ENCODE data around the gene GCLC. TPM values are rescaled to one million over a fixed set of nuclear protein-coding genes. Genes with fewer than 3 reads are reported as not detected.

GCLC gene
- total RNA-seq, 1 experiment from 2014 or later: 33.5 TPM

DNA sequence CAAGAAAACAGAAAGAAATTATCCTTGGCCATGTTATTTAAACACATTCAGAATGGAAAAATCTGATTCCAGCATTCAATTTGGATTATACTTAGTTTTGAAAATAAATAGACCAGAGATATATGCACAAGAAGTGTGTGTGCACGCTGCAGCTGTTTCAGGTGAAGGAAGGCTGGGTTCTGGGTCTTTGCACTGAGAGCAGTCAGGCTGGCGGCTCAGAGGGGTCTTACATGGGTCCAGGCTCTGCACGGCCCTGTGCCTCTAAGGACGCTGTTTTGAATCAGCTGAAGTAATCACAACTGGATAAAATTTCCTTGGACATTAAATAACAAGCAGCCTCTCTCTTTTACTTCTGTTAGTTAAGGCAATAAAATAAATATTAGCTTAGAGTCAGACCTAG is 31.8 kb downstream of the GCLC start:
- no peak overlapping the region for H3K4me3 ChIP-seq (ENCODE audit: low read depth, low read length, poor library complexity, severe bottlenecking)
- CTCF ChIA-PET: no interaction called here
- no peak overlapping the region for H3K27ac ChIP-seq (ENCODE audit: low read depth, low read length, poor library complexity, severe bottlenecking)
- H3K36me3 ChIP-seq (ENCODE audit: insufficient read depth, low read length, poor library complexity, severe bottlenecking): peaks cover 4% of the 10 kb centered on the region
- DNase-seq (ENCODE audit: low spot score): no peak
- no TSS peak for BruUV-seq (replicated peaks)
- H3K9me3 ChIP-seq (ENCODE audit: low read depth, low read length, poor library complexity, severe bottlenecking): no peaks in the 10 kb centered on the region
- intact Hi-C loops (cut with micrococcal nuclease; ENCODE audit: unreplicated experiment): no loop called here
- H3K27me3 ChIP-seq (replicated peaks; ENCODE audit: insufficient read depth, low read depth, low read length, poor library complexity): no peaks in the 10 kb centered on the region
- H3K4me1 ChIP-seq (ENCODE audit: insufficient read depth, low read length, poor library complexity, severe bottlenecking): no peaks in the 10 kb centered on the region
- POLR2A ChIA-PET (ENCODE audit: low non-redundant PET): no interaction called here
- TF ChIP-seq EZH2 (IDR thresholded peaks at IDR 0.05; ENCODE audit: borderline replicate concordance, low read depth, low read length, poor library complexity, severe bottlenecking): no peak
- TF ChIP-seq, protein P1, sequence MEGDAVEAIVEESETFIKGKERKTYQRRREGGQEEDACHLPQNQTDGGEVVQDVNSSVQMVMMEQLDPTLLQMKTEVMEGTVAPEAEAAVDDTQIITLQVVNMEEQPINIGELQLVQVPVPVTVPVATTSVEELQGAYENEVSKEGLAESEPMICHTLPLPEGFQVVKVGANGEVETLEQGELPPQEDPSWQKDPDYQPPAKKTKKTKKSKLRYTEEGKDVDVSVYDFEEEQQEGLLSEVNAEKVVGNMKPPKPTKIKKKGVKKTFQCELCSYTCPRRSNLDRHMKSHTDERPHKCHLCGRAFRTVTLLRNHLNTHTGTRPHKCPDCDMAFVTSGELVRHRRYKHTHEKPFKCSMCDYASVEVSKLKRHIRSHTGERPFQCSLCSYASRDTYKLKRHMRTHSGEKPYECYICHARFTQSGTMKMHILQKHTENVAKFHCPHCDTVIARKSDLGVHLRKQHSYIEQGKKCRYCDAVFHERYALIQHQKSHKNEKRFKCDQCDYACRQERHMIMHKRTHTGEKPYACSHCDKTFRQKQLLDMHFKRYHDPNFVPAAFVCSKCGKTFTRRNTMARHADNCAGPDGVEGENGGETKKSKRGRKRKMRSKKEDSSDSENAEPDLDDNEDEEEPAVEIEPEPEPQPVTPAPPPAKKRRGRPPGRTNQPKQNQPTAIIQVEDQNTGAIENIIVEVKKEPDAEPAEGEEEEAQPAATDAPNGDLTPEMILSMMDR (conservative IDR thresholded peaks at IDR 0.05; ENCODE audit: low read depth, low read length): no peak

DNA sequence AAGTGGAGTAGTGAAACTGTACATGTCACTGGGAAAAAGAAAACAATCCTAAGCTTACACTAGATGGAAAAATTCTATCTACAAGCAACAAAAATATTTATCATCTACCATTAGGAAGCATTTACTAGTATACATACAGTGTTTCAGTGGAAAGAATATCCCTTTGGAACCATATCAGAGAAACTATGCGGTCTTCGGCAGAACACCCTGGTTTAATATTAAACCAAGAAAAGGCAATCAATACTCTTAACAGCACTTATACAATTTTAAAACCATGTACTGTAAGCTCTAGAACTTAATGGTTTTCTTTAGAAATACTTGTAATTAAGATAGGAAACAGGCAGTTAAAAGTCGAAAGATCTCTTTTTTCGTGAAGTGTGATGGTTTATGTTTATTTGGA is 32.3 kb downstream of the GCLC start:
- Histone ChIP-seq H3K36me3 (ENCODE audit: insufficient read depth, low read length, poor library complexity, severe bottlenecking) (peaks cover 4% of the 10 kb centered on the region), H3K27ac (ENCODE audit: low read depth, low read length, poor library complexity, severe bottlenecking) (no peak overlapping the region), H3K27me3 (replicated peaks; ENCODE audit: insufficient read depth, low read depth, low read length, poor library complexity) (no peaks in the 10 kb centered on the region), H3K9me3 (ENCODE audit: low read depth, low read length, poor library complexity, severe bottlenecking) (no peaks in the 10 kb centered on the region), H3K4me3 (ENCODE audit: low read depth, low read length, poor library complexity, severe bottlenecking) (no peak overlapping the region), H3K4me1 (ENCODE audit: insufficient read depth, low read length, poor library complexity, severe bottlenecking) (no peaks in the 10 kb centered on the region)
- TF ChIP-seq, protein P1 (conservative IDR thresholded peaks at IDR 0.05; ENCODE audit: low read depth, low read length): no peak
- no peak for TF ChIP-seq EZH2 (IDR thresholded peaks at IDR 0.05; ENCODE audit: borderline replicate concordance, low read depth, low read length, poor library complexity, severe bottlenecking)
- POLR2A ChIA-PET (ENCODE audit: low non-redundant PET): no interaction called here
- no TSS peak for BruUV-seq (replicated peaks)
- intact Hi-C loops (cut with micrococcal nuclease; ENCODE audit: unreplicated experiment): no loop called here
- CTCF ChIA-PET: no interaction called here
- DNase-seq (ENCODE audit: low spot score): no peak

DNA sequence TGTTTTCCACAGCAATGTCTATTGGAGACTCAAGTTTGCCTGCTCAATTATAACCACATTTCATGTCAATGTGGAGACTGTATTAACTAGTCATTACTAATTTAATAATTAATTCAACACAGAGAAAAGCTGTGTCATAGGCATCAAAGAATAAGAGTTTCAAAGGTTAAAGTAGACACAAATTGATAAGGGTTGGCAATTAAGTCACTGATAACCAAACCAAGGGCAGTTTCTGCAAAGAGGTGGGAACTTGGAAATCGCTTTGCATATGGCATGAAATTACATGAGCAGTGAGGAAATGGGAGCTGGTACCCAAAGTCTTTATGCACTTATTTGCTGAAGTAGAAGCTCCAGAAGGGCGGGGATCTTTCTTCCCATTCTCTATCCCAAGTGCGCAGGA is 34.2 kb downstream of the GCLC start:
- no peaks in the 10 kb centered on the region for H3K9me3 ChIP-seq (ENCODE audit: low read depth, low read length, poor library complexity, severe bottlenecking)
- peaks cover 12% of the 10 kb centered on the region for H3K36me3 ChIP-seq (ENCODE audit: insufficient read depth, low read length, poor library complexity, severe bottlenecking)
- no peak for DNase-seq (ENCODE audit: low spot score)
- intact Hi-C loops (cut with micrococcal nuclease; ENCODE audit: unreplicated experiment): no loop called here
- H3K4me1 ChIP-seq (ENCODE audit: insufficient read depth, low read length, poor library complexity, severe bottlenecking): no peaks in the 10 kb centered on the region
- TF ChIP-seq EZH2 (IDR thresholded peaks at IDR 0.05; ENCODE audit: borderline replicate concordance, low read depth, low read length, poor library complexity, severe bottlenecking): no peak
- TF ChIP-seq, protein P1 (conservative IDR thresholded peaks at IDR 0.05; ENCODE audit: low read depth, low read length): no peak
- no peak overlapping the region for H3K27ac ChIP-seq (ENCODE audit: low read depth, low read length, poor library complexity, severe bottlenecking)
- CTCF ChIA-PET: no interaction called here
- POLR2A ChIA-PET (ENCODE audit: low non-redundant PET): no interaction called here
- no peaks in the 10 kb centered on the region for H3K27me3 ChIP-seq (replicated peaks; ENCODE audit: insufficient read depth, low read depth, low read length, poor library complexity)
- BruUV-seq (replicated peaks): no TSS peak
- H3K4me3 ChIP-seq (ENCODE audit: low read depth, low read length, poor library complexity, severe bottlenecking): no peak overlapping the region

All from A673 (cell line).